PFSK-1 (cell line): ENCODE results near the gene MBNL1.

Experiments used
- FOXP2 ChIP-seq: optimal IDR thresholded peaks from 2 replicates; pipeline ENCODE3; 2011; ENCODE audit warnings: borderline replicate concordance, control low read depth, inconsistent platforms; ENCODE audit not compliant: insufficient read depth; ENCODE audit errors: extremely low read length, extremely low read depth
- POLR2AphosphoS5 ChIP-seq: IDR thresholded peaks from 2 replicates; pipeline ENCODE4 v1.6.1; 2012; ENCODE audit warnings: low read depth, mild to moderate bottlenecking, control low read depth, low read length, moderate library complexity
- REST ChIP-seq, 2 experiments: IDR thresholded peaks; 2 replicates each; pipeline versions ENCODE4 v1.6.1 to v1.8.0; 2011 to 2012; ENCODE audit warnings: low read depth in 2 of 2, low read length in 2 of 2, control low read depth in 1 of 2, inconsistent platforms in 1 of 2, mild to moderate bottlenecking in 1 of 2, moderate library complexity in 1 of 2; ENCODE audit not compliant: insufficient read depth in 1 of 2
- SIN3A ChIP-seq: IDR thresholded peaks from 2 replicates; pipeline ENCODE4 v1.6.1; 2012; ENCODE audit warnings: mild to moderate bottlenecking, low read length, moderate library complexity, borderline replicate concordance; ENCODE audit not compliant: insufficient read depth
- TAF1 ChIP-seq: IDR thresholded peaks from 2 replicates; pipeline ENCODE4 v1.6.1; 2012; ENCODE audit warnings: low read length, control low read depth, borderline replicate concordance; ENCODE audit not compliant: insufficient read depth

MBNL1 gene

GRCh38 chr3:152278756-152279427 is 10.2 kb downstream of the MBNL1 start:
- no peak for TF ChIP-seq SIN3A
- TF ChIP-seq TAF1, result no peak
- no peak for TF ChIP-seq POLR2AphosphoS5
- TF ChIP-seq FOXP2, result no peak
- TF ChIP-seq REST (IDR thresholded peaks at IDR 0.05; ENCODE audit: insufficient read depth in 1 of 2, low read depth in 2 of 2, low read length in 2 of 2), result no peak

- TF ChIP-seq SIN3A, result no peak
- no peak for TF ChIP-seq TAF1
- TF ChIP-seq REST (IDR thresholded peaks at IDR 0.05; ENCODE audit: insufficient read depth in 1 of 2, low read depth in 2 of 2, low read length in 2 of 2), result no peak
- no peak for TF ChIP-seq FOXP2
- TF ChIP-seq POLR2AphosphoS5, result no peak
These were observed 10.8 kb downstream of the MBNL1 start for GRCh38 chr3:152279479-152279878.

GRCh38 chr3:152280539-152280938 is 11.8 kb downstream of the MBNL1 start:
- no peak for TF ChIP-seq REST (IDR thresholded peaks at IDR 0.05; ENCODE audit: insufficient read depth in 1 of 2, low read depth in 2 of 2, low read length in 2 of 2)

- no peak for TF ChIP-seq FOXP2
- TF ChIP-seq SIN3A, result no peak
- TF ChIP-seq REST (IDR thresholded peaks at IDR 0.05; ENCODE audit: insufficient read depth in 1 of 2, low read depth in 2 of 2, low read length in 2 of 2), result no peak
- no peak for TF ChIP-seq POLR2AphosphoS5
- no peak for TF ChIP-seq TAF1
These were observed 12.5 kb downstream of the MBNL1 start for GRCh38 chr3:152281133-152281713.

GRCh38 chr3:152282813-152283212 is 14.1 kb downstream of the MBNL1 start:
- TF ChIP-seq TAF1, result no peak
- no peak for TF ChIP-seq REST (IDR thresholded peaks at IDR 0.05; ENCODE audit: insufficient read depth in 1 of 2, low read depth in 2 of 2, low read length in 2 of 2)
- no peak for TF ChIP-seq SIN3A
- TF ChIP-seq POLR2AphosphoS5, result no peak
- TF ChIP-seq FOXP2, result no peak
